Stimulated activated CD8-positive, alpha-beta memory T cell treated with anti-CD3 and anti-CD28 coated beads, Interleukin-4, amount 100 ng/mL, for 24 hours (primary cell): ENCODE results near the gene ROCK2.
"Not testable (repeated sequence)": the region's sequence is repeated elsewhere in the genome, so short reads cannot be mapped to it uniquely, and the experiment has no call there.

ENCODE experiments used
- DNase-seq: peaks from one replicate; pipeline ENCODE4 v3.0.0-alpha.2; 2020; ENCODE audit warnings: low read depth

Gene ROCK2

GRCh38 chr2:11235583-11235982, 108.9 kb downstream of the ROCK2 start:
- no peak for DNase-seq

GRCh38 chr2:11234309-11234708, 110.1 kb downstream of the ROCK2 start:
- DNase-seq = no peak

GRCh38 chr2:11231193-11231592, 113.2 kb downstream of the ROCK2 start:
- DNase-seq = not testable (repeated sequence)

- DNase-seq = no peak
Observed at GRCh38 chr2:11228692-11229091, 115.7 kb downstream of the ROCK2 start.

GRCh38 chr2:11227595-11227994, 116.8 kb downstream of the ROCK2 start:
- DNase-seq = no peak

- DNase-seq = no peak
Observed at GRCh38 chr2:11224887-11225286, 119.5 kb downstream of the ROCK2 start.

- no peak for DNase-seq
Observed at GRCh38 chr2:11222845-11223244, 121.6 kb downstream of the ROCK2 start.

GRCh38 chr2:11220445-11220844, 124.0 kb downstream of the ROCK2 start:
- no peak for DNase-seq

- DNase-seq = no peak
Observed at GRCh38 chr2:11215407-11215806, 129.0 kb downstream of the ROCK2 start.

GRCh38 chr2:11214770-11215169, 129.7 kb downstream of the ROCK2 start:
- DNase-seq = no peak

- no peak for DNase-seq
Observed at GRCh38 chr2:11213975-11214374, 130.5 kb downstream of the ROCK2 start.

GRCh38 chr2:11213090-11213638, 131.3 kb downstream of the ROCK2 start:
- DNase-seq = no peak

GRCh38 chr2:11212645-11213044, 131.8 kb downstream of the ROCK2 start:
- no peak for DNase-seq

- DNase-seq = no peak
Observed at GRCh38 chr2:11208083-11208482, 136.4 kb downstream of the ROCK2 start.

GRCh38 chr2:11203480-11203879, 141.0 kb downstream of the ROCK2 start:
- DNase-seq = no peak

- no peak for DNase-seq
Observed at GRCh38 chr2:11201969-11202368, 142.5 kb downstream of the ROCK2 start.

- no peak for DNase-seq
Observed at GRCh38 chr2:11200651-11201050, 143.8 kb downstream of the ROCK2 start.

GRCh38 chr2:11196246-11196645, 148.2 kb downstream of the ROCK2 start:
- DNase-seq = no peak

- DNase-seq = no peak
Observed at GRCh38 chr2:11187731-11188130, 156.7 kb downstream of the ROCK2 start.

GRCh38 chr2:11187083-11187619, 157.3 kb downstream of the ROCK2 start:
- no peak for DNase-seq

GRCh38 chr2:11186145-11186544, 158.3 kb downstream of the ROCK2 start:
- no peak for DNase-seq

GRCh38 chr2:11182951-11183350, 161.5 kb downstream of the ROCK2 start:
- DNase-seq = no peak

- DNase-seq = no peak
Observed at GRCh38 chr2:11180653-11181052, 163.8 kb downstream of the ROCK2 start.

GRCh38 chr2:11179899-11180298, 164.5 kb downstream of the ROCK2 start:
- DNase-seq = no peak
